HG03196 (cell line): ENCODE results near the gene LRRC32.

ENCODE experiments used
- ATAC-seq: cut with Tn5 transposase; IDR thresholded peaks from one replicate; pipeline ENCODE4 v1.9.1; 2021; ENCODE audit not compliant: unreplicated experiment

LRRC32 gene

GRCh38 chr11:76680518-76681425, 10.2 kb upstream of the LRRC32 start:
- ATAC-seq, result no peak

GRCh38 chr11:76678321-76678720, 7.8 kb upstream of the LRRC32 start:
- ATAC-seq, result no peak

- no peak for ATAC-seq
These were observed 6.9 kb upstream of the LRRC32 start for GRCh38 chr11:76677458-76677765.

- no peak for ATAC-seq
These were observed 6.3 kb upstream of the LRRC32 start for GRCh38 chr11:76676636-76677457.

- peak; percentile 35 for ATAC-seq
These were observed 4.2 kb upstream of the LRRC32 start for GRCh38 chr11:76674517-76675400.

- no peak for ATAC-seq
These were observed 2.9 kb upstream of the LRRC32 start for GRCh38 chr11:76673176-76674142.

GRCh38 chr11:76672431-76673175, 2.1 kb upstream of the LRRC32 start:
- peak; percentile 61 for ATAC-seq

GRCh38 chr11:76671626-76672309, 1.2 kb upstream of the LRRC32 start:
- no peak for ATAC-seq

GRCh38 chr11:76671237-76671592, 668 bp upstream of the LRRC32 start:
- no peak for ATAC-seq

GRCh38 chr11:76669901-76670484, 554 bp downstream of the LRRC32 start:
- ATAC-seq, result no peak

- no peak for ATAC-seq
These were observed 2.0 kb downstream of the LRRC32 start for GRCh38 chr11:76668362-76669155.

GRCh38 chr11:76667856-76668255, 2.7 kb downstream of the LRRC32 start:
- ATAC-seq, result no peak

GRCh38 chr11:76667271-76667818, 3.2 kb downstream of the LRRC32 start:
- no peak for ATAC-seq

GRCh38 chr11:76666830-76667229, 3.7 kb downstream of the LRRC32 start:
- no peak for ATAC-seq

GRCh38 chr11:76666408-76666807, 4.1 kb downstream of the LRRC32 start:
- peak; percentile 76 for ATAC-seq

- ATAC-seq, result no peak
These were observed 4.6 kb downstream of the LRRC32 start for GRCh38 chr11:76665921-76666351.

- no peak for ATAC-seq
These were observed 5.4 kb downstream of the LRRC32 start for GRCh38 chr11:76665172-76665571.
